ENCODE data around the gene OLFM4.

GRCh38 chr13:53073711-53074110 lies 45.1 kb downstream of the OLFM4 start:
- TF ChIP-seq CTCF (IDR thresholded peaks at IDR 0.05) (no peak), POLR2A (IDR thresholded peaks at IDR 0.05) (no peak)
